ENCODE results near the gene HRC.

DNA sequence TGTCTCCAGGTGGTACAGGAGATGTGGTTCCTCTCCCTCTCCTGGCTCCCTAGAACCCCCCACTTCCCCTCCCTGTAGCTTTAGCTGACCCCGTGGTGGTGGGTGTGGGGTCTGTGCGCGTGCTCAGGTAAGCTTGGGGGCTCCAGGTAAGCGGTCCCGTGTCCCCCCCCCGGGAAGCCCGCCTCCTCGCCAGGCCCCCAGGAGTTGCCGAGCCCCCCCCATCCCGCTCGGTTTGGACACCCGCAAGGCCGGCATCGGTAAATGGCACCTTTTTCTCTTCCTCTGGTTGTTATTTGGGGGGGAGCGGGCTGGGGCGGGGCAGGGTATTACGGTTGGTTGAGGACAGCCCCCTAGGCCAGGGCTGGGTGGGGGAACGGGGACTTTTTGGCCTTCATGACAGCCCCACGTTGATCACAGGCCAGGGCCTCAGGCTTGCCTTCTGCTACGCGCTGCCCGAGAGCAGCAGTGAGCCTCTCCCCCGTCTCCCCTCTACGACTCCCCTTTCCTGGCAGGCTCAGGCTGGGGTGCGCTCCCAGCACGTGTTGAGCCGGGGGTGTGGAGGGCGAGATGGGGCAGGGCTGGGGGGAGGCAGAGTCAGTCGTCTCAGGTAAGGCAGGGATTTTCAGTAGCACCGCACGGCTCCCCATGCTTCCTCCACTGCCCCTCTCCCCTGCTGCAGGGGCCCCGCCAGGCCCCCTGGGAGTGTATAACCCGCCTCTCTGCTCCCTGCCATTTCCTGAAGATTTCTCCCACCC lies 51.7 kb downstream of the HRC start:
- TF ChIP-seq, protein P1, sequence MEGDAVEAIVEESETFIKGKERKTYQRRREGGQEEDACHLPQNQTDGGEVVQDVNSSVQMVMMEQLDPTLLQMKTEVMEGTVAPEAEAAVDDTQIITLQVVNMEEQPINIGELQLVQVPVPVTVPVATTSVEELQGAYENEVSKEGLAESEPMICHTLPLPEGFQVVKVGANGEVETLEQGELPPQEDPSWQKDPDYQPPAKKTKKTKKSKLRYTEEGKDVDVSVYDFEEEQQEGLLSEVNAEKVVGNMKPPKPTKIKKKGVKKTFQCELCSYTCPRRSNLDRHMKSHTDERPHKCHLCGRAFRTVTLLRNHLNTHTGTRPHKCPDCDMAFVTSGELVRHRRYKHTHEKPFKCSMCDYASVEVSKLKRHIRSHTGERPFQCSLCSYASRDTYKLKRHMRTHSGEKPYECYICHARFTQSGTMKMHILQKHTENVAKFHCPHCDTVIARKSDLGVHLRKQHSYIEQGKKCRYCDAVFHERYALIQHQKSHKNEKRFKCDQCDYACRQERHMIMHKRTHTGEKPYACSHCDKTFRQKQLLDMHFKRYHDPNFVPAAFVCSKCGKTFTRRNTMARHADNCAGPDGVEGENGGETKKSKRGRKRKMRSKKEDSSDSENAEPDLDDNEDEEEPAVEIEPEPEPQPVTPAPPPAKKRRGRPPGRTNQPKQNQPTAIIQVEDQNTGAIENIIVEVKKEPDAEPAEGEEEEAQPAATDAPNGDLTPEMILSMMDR (IDR thresholded peaks at IDR 0.05), result no peak
- TF ChIP-seq ELF1 (IDR thresholded peaks at IDR 0.05), result no peak
- no peak for TF ChIP-seq TAF1 (IDR thresholded peaks at IDR 0.05; ENCODE audit: borderline replicate concordance, low read depth, low read length)
- no peak for TF ChIP-seq EP300 (IDR thresholded peaks at IDR 0.05; ENCODE audit: borderline replicate concordance in 1 of 2, low read depth in 1 of 2, low read length in 1 of 2)
- no peak for TF ChIP-seq RFX5 (IDR thresholded peaks at IDR 0.05; ENCODE audit: low read length)
- no peak for TF ChIP-seq RAD21 (IDR thresholded peaks at IDR 0.05; ENCODE audit: low read length)
- no peak for TF ChIP-seq SIN3A (IDR thresholded peaks at IDR 0.05; ENCODE audit: borderline replicate concordance, low read depth, low read length)
- no peak for TF ChIP-seq POLR2AphosphoS5 (IDR thresholded peaks at IDR 0.05; ENCODE audit: low read depth, low read length)
- TF ChIP-seq FOSL2 (IDR thresholded peaks at IDR 0.05; ENCODE audit: borderline replicate concordance, low read depth), result no peak
- TF ChIP-seq, protein P2, sequence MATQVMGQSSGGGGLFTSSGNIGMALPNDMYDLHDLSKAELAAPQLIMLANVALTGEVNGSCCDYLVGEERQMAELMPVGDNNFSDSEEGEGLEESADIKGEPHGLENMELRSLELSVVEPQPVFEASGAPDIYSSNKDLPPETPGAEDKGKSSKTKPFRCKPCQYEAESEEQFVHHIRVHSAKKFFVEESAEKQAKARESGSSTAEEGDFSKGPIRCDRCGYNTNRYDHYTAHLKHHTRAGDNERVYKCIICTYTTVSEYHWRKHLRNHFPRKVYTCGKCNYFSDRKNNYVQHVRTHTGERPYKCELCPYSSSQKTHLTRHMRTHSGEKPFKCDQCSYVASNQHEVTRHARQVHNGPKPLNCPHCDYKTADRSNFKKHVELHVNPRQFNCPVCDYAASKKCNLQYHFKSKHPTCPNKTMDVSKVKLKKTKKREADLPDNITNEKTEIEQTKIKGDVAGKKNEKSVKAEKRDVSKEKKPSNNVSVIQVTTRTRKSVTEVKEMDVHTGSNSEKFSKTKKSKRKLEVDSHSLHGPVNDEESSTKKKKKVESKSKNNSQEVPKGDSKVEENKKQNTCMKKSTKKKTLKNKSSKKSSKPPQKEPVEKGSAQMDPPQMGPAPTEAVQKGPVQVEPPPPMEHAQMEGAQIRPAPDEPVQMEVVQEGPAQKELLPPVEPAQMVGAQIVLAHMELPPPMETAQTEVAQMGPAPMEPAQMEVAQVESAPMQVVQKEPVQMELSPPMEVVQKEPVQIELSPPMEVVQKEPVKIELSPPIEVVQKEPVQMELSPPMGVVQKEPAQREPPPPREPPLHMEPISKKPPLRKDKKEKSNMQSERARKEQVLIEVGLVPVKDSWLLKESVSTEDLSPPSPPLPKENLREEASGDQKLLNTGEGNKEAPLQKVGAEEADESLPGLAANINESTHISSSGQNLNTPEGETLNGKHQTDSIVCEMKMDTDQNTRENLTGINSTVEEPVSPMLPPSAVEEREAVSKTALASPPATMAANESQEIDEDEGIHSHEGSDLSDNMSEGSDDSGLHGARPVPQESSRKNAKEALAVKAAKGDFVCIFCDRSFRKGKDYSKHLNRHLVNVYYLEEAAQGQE (IDR thresholded peaks at IDR 0.05; ENCODE audit: low read depth, low read length), result no peak
- TF ChIP-seq, protein P3, sequence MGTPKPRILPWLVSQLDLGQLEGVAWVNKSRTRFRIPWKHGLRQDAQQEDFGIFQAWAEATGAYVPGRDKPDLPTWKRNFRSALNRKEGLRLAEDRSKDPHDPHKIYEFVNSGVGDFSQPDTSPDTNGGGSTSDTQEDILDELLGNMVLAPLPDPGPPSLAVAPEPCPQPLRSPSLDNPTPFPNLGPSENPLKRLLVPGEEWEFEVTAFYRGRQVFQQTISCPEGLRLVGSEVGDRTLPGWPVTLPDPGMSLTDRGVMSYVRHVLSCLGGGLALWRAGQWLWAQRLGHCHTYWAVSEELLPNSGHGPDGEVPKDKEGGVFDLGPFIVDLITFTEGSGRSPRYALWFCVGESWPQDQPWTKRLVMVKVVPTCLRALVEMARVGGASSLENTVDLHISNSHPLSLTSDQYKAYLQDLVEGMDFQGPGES (IDR thresholded peaks at IDR 0.05; ENCODE audit: low read depth, low read length), result no peak
- TF ChIP-seq, protein P4, sequence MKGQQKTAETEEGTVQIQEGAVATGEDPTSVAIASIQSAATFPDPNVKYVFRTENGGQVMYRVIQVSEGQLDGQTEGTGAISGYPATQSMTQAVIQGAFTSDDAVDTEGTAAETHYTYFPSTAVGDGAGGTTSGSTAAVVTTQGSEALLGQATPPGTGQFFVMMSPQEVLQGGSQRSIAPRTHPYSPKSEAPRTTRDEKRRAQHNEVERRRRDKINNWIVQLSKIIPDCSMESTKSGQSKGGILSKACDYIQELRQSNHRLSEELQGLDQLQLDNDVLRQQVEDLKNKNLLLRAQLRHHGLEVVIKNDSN (IDR thresholded peaks at IDR 0.05; ENCODE audit: borderline replicate concordance, low read depth), result no peak
- TF ChIP-seq, protein P5, sequence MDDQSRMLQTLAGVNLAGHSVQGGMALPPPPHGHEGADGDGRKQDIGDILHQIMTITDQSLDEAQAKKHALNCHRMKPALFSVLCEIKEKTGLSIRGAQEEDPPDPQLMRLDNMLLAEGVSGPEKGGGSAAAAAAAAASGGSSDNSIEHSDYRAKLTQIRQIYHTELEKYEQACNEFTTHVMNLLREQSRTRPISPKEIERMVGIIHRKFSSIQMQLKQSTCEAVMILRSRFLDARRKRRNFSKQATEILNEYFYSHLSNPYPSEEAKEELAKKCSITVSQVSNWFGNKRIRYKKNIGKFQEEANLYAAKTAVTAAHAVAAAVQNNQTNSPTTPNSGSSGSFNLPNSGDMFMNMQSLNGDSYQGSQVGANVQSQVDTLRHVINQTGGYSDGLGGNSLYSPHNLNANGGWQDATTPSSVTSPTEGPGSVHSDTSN (IDR thresholded peaks at IDR 0.05), result no peak
